Subcutaneous adipose tissue (tissue), 4 donors: ENCODE measurements around the gene NEK8. TPM values are rescaled to one million over a fixed set of nuclear protein-coding genes. Genes with fewer than 3 reads are reported as not detected.

Source experiments
- total RNA-seq, 4 donors: library from RNA; depleted of rRNA; stranded (reverse); fragments of >200 nt; gene quantifications; one replicate each; pipeline ENCODE4 v1.1.0, GENCODE V29; 2016
- TF ChIP-seq, protein P1 (sequence below): fragments of 450-650 bp; IDR thresholded peaks from one replicate; pipeline ENCODE4 v1.5.1; 2016; ENCODE audit warnings: low read depth, mild to moderate bottlenecking, control low read depth, antibody characterized with exemption, moderate library complexity

Gene NEK8
- total RNA-seq, 4 donors from 2014 or later: 2.2 to 4.5 (median 2.9) TPM

DNA sequence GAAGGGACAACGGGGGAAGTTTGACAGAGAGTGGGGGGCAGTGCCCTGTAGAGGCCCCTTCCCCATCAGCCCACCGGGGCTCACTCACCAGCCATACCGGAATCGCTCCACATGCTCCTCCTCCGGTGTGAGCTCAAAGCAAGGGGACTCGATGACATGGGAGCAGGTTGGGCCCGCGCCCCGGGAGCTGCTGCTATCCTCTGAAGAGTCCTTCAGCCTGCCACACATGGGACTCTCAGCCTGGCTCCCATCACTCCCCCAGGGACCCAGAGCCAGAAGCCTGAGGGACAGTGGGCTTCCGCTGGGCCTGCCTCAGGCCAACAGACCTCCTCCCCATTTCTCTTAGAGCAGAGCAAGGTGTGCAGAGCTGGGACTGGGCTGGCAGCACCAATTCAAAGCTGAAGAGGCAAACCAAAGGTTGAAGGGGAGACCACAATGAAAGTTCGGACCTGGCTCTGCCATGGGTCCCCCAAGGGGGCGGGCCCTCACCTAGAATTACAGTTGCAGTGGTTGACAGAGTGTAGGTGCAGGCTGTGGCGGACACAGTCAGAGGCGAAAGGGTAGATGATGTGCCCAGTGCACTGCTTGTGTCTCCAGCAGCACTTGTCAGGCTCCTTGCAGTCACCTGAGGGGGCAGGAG lies 24.2 kb upstream of the NEK8 start:
- TF ChIP-seq, protein P1, sequence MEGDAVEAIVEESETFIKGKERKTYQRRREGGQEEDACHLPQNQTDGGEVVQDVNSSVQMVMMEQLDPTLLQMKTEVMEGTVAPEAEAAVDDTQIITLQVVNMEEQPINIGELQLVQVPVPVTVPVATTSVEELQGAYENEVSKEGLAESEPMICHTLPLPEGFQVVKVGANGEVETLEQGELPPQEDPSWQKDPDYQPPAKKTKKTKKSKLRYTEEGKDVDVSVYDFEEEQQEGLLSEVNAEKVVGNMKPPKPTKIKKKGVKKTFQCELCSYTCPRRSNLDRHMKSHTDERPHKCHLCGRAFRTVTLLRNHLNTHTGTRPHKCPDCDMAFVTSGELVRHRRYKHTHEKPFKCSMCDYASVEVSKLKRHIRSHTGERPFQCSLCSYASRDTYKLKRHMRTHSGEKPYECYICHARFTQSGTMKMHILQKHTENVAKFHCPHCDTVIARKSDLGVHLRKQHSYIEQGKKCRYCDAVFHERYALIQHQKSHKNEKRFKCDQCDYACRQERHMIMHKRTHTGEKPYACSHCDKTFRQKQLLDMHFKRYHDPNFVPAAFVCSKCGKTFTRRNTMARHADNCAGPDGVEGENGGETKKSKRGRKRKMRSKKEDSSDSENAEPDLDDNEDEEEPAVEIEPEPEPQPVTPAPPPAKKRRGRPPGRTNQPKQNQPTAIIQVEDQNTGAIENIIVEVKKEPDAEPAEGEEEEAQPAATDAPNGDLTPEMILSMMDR: no peak

DNA sequence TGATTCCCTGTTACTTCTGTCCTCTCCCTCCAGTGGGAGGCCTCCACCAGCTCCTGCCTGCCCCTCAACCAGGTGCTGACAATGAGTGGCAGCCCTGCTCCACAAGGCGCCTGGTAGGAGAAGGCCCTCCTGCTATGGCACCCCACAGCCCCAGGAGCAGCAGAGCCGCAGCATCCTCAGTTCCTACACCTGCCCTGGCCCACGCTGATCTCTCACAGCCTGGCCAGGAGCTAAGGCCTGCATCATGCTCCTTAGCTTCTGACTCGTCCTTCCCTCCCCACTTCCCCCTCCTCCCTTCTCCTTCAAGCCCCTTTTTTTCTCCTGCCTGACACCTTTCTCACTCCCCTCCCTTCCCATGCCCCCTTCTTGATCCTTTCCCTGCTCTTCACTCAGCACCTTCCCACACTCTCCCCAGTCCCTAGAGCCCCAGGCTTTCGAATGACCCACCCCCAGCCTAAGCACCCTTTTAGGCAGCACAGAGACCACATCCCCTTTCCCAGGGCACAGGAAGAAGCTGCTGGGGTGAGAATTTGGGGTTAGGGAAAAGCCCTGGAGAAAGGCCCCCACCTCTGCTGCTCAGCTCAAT lies 23.4 kb upstream of the NEK8 start:
- TF ChIP-seq, protein P1: no peak

DNA sequence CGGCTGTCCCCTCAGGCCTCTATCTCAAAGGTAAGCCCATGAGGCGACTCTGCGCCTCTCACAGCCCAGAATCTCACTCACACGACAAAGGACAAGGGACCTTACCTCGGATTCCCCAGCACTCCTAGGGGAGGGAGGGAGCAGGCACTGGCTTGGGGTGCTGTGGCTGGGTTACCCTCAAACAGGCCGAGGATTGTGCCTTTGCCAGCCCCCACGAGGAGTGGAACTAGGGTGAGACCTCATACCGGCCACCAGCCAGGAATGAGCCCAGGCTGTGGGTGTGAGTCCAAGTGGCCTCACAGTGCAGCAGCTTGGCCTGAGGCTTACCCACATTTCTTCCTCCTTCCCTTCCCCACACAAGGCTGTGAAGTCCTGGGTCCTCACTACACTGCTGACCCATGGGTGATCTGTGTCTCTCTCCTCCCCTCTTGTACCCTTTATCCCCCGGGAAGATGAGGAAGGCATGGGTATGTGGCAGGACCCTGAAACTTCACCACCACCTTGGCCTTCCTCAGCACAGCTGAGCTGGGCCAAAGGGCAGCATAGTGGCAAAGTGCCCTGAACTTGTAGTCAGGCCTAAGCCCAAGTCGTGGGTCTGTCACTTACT lies 22.8 kb upstream of the NEK8 start:
- TF ChIP-seq, protein P1: no peak

DNA sequence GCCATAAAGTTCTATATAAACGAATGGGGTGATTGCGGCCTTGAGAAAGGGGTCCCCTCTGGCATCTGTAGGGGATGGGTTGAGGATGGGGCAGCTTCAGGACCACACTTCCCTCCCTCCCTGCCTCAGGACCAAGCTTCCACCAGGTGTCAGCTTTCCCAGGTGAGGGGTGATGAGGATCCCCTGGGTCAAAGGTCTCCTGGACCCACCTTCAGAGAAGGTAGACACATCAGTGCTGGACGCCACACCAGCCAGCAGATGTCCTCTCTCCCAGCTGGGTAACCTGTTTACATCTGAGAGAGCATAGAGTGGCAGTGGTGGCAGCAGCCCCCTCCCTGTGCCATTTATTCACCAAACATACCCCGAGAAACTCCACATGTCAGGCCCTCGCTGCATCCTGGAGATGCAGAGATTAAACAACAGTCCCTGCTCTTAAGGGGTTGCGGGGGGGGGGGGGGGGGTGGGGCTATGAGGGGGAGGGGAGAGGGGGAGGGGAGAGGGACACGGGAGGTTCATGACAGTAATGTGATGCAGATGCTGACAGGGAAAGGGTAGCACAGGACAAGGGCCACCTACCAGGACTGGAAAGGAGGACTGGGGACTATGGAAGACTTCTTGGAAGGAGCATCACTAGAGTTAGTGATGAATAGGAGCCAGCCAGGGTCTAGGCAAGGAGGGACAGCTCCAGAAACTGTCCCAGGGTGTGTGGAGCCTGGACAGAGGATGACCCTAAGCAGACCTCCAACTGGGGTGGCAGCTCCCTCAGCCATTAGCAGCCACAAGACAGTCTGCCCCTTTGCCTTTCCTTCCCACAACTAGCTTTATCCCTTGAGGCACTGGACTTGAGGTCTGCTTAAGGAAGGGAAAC lies 21.9 kb upstream of the NEK8 start:
- TF ChIP-seq, protein P1: no peak

DNA sequence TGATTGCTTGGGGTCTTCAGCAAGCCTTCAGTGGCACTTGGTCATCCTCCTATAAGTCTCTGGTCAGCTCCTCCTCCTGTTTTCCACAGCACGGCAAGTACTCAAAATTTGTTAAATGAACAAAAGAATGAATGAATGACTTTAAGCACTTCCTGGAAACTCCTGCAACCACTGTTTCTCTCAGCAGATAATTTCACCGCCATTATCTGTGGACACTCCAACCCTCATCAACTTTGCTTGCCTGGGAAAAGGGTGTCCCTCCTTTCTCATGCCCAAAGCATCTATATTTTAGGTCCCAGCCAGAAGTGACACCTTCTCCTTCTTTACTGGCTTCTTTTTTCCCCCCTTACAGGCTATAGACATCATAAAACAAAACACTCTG lies 21.3 kb upstream of the NEK8 start:
- TF ChIP-seq, protein P1: no peak

DNA sequence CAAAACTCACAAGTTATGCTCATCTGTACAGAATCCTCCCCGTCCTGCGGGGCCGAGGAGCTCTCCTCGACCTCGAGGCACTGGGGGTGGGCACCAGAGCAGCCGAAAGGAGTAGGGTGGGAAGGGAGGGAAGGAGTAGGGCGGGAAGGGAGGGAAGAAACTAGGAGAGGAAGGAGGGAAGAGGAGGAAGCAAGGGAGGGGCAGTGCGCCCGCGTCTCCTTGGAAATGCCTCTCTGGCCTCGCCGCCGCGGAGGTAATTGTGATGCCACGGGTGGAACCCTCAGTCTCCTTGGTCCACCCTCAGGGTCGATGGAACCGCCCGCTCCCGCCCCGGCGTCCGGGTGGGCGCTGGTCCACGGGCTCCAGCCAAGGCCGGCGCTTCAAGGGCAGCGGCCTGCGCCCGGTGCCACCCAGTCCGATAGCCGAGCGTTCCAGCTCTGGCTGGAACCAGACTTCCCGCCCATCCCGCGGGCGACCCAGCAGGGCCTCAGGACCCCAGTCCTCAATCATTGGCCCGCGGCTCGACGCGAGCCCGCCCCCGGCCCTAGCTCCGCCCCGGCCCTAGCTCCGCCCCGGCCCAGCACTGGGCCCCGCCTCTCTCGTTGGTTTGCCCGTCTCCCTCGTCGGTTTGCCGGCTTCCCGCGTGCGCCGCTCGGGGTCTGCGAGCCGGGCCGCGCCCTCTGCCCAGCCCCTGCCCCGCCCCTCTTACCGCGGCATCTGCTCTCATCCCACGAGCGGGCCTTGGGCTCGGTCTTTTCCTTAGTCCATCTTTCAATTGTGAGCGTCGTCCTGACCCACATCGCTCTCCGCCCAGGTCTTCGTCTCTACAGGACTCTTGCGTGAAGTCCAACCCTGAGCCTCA lies 17.5 kb upstream of the NEK8 start:
- TF ChIP-seq, protein P1: no peak
